Upper lobe of left lung (tissue), 4 donors: ENCODE results near the gene MAGI2.

Experiments used
- POLR2A ChIP-seq, 4 donors: fragments of 450-650 bp; IDR thresholded peaks; one replicate each; pipeline ENCODE4 v1.5.1; 2016 to 2017; ENCODE audit warnings: antibody characterized with exemption in 4 of 4, mild to moderate bottlenecking in 2 of 4
- TF ChIP-seq, protein P1 (sequence below), 6 experiments: fragments of 450-650 bp in 4 of 6; fragments of 200-600 bp in 2 of 6; sonication (generic) in 2 of 6; IDR thresholded peaks; one replicate each; pipeline ENCODE4 v1.5.1; 2016 to 2019; ENCODE audit warnings: antibody characterized with exemption in 6 of 6

DNA sequence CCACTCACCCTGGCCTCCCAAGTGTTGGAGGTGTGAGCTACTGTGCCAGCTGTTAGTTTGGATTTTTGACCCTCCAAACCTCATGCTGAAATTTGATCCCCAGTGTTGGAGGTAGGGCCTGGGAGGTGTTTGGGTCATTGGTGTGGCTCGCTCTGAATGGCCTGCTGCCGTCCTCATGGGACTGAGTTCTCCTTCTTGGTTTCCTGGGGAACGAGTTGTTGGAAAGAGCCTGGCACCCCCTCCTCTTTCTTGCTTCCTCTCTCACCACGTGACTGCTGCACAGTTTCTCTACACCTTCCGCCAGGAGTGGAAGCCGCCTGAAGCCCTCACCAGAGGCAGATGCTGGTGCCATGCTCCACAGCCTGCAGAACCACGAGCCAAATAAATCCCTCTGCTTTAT is 1401.4 kb downstream of the MAGI2 start:
- TF ChIP-seq, protein P1, sequence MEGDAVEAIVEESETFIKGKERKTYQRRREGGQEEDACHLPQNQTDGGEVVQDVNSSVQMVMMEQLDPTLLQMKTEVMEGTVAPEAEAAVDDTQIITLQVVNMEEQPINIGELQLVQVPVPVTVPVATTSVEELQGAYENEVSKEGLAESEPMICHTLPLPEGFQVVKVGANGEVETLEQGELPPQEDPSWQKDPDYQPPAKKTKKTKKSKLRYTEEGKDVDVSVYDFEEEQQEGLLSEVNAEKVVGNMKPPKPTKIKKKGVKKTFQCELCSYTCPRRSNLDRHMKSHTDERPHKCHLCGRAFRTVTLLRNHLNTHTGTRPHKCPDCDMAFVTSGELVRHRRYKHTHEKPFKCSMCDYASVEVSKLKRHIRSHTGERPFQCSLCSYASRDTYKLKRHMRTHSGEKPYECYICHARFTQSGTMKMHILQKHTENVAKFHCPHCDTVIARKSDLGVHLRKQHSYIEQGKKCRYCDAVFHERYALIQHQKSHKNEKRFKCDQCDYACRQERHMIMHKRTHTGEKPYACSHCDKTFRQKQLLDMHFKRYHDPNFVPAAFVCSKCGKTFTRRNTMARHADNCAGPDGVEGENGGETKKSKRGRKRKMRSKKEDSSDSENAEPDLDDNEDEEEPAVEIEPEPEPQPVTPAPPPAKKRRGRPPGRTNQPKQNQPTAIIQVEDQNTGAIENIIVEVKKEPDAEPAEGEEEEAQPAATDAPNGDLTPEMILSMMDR (IDR thresholded peaks at IDR 0.05): no peak
- TF ChIP-seq POLR2A (IDR thresholded peaks at IDR 0.05): no peak
